Transverse colon (tissue), 4 donors: ENCODE results near the gene CDKAL1. TPM values are rescaled to one million over a fixed set of nuclear protein-coding genes. Genes with fewer than 3 reads are reported as not detected.

Experiments
- DNase-seq: peaks from one replicate; pipeline ENCODE4 v3.0.0-alpha.2; 2019
- H3K27ac ChIP-seq, 4 donors: fragments of 200-600 bp; sonication (generic); 2 replicates each; pipeline ENCODE4 v1.5.1; 2016 to 2018; ENCODE audit warnings: inconsistent platforms in 4 of 4
- H3K27me3 ChIP-seq: fragments of 200-600 bp; sonication (generic); 2 replicates; pipeline ENCODE4 v1.5.1; 2017; ENCODE audit warnings: inconsistent platforms
- H3K36me3 ChIP-seq, 4 donors: fragments of 200-600 bp; sonication (generic); 2 replicates each; pipeline ENCODE4 v1.5.1; 2017 to 2019; ENCODE audit warnings: inconsistent platforms in 4 of 4
- H3K4me1 ChIP-seq, 4 donors: fragments of 200-600 bp; sonication (generic); 2 replicates each; pipeline ENCODE4 v1.5.1; 2017 to 2020; ENCODE audit warnings: inconsistent platforms in 4 of 4
- H3K4me3 ChIP-seq, 4 donors: fragments of 200-600 bp; sonication (generic); 1 replicate in 1 of 4; 2 replicates in 3 of 4; pipeline versions ENCODE4 v1.5.1 to v1.6.1; 2017 to 2019; ENCODE audit warnings: inconsistent platforms in 4 of 4
- H3K9me3 ChIP-seq, 2 donors: fragments of 200-600 bp; sonication (generic); 2 replicates each; pipeline ENCODE4 v1.5.1; 2017 to 2019; ENCODE audit warnings: inconsistent platforms in 2 of 2
- CTCF ChIP-seq, 5 experiments: fragments of 200-600 bp in 3 of 5; fragments of 450-650 bp in 2 of 5; sonication (generic) in 3 of 5; IDR thresholded peaks; 1 replicate in 2 of 5; 2 replicates in 3 of 5; pipeline ENCODE4 v1.5.1; 2016 to 2017; ENCODE audit warnings: antibody characterized with exemption in 5 of 5, inconsistent platforms in 3 of 5, mild to moderate bottlenecking in 2 of 5, moderate library complexity in 1 of 5
- EP300 ChIP-seq: sonication (generic); formaldehyde crosslinking; IDR thresholded peaks from one replicate; pipeline ENCODE4 v1.6.1; 2017; ENCODE audit warnings: antibody characterized with exemption, low read depth
- POLR2A ChIP-seq: fragments of 450-650 bp; IDR thresholded peaks from one replicate; pipeline ENCODE4 v1.6.1; 2016; ENCODE audit warnings: antibody characterized with exemption, mild to moderate bottlenecking, moderate library complexity
- POLR2AphosphoS5 ChIP-seq, 3 donors: sonication (generic); formaldehyde crosslinking; IDR thresholded peaks; one replicate each; pipeline ENCODE4 v1.6.1; 2016; ENCODE audit warnings: antibody characterized with exemption in 3 of 3
- WGBS, 2 donors: methylation state at CpG; one replicate each; pipeline ENCODE4 v1.1.5; 2018; ENCODE audit warnings: low coverage in 1 of 2; 5-methylcytosine and 5-hydroxymethylcytosine counted together
- in situ Hi-C, 4 donors: fragments of 200-750 bp; cut with MboI; loops; one replicate each; pipeline versions ENCODE4 v1.15.0 to v1.15.1; 2017; ENCODE audit warnings: low sequenced_read_pairs in 3 of 4, low pct_ligation_motif_present in 1 of 4, low pct_unique_long_range_greater_than_20kb in 1 of 4
- intact Hi-C: fragments of 100-400 bp; cut with DNase I; formaldehyde crosslinking; loops from one replicate; pipeline ENCODE4 v1.15.1; 2023; ENCODE audit warnings: low total_unique reads
- total RNA-seq, 4 donors: library from RNA; depleted of rRNA; stranded (reverse); fragments of >200 nt; gene quantifications; one replicate each; pipeline ENCODE4 v1.1.0, GENCODE V29; 2016

Gene CDKAL1
- total RNA-seq, 4 donors from 2014 or later = 4.8 to 21.7 (median 12.5) TPM

- no peak overlapping the region for H3K4me3 ChIP-seq
- DNase-seq = no peak
- intact Hi-C loops = no loop called here
- H3K9me3 ChIP-seq = no peaks in the 10 kb centered on the region
- no peaks in the 10 kb centered on the region for H3K27me3 ChIP-seq
- WGBS, 2 donors = 97 to 100% methylated on average over 4 to 5 of the region's 5 CpGs
- in situ Hi-C loops = no loop called here
- no peaks in the 10 kb centered on the region for H3K36me3 ChIP-seq
- H3K4me1 ChIP-seq = peaks cover 0 to 4% (median 0%) of the 10 kb centered on the region in 4 donors
- TF ChIP-seq POLR2A (no peak), CTCF (IDR thresholded peaks at IDR 0.05) (no peak), EP300 (no peak), POLR2AphosphoS5 (IDR thresholded peaks at IDR 0.05) (no peak)
- no peak overlapping the region for H3K27ac ChIP-seq
These were observed 425.8 kb downstream of the CDKAL1 start for GRCh38 chr6:20960067-20960466.

GRCh38 chr6:20965276-20965675 is 431.0 kb downstream of the CDKAL1 start:
- Histone ChIP-seq H3K36me3 (no peaks in the 10 kb centered on the region), H3K4me3 (no peak overlapping the region), H3K27me3 (no peaks in the 10 kb centered on the region), H3K27ac (no peak overlapping the region), H3K4me1 (no peaks in the 10 kb centered on the region), H3K9me3 (peaks cover 0 to 4% of the 10 kb centered on the region in 2 donors)
- in situ Hi-C loops (no loop called here), intact Hi-C loops (no loop called here)
- DNase-seq = no peak
- 63 to 79% methylated on average over 1 to 2 of the region's 2 CpGs for WGBS, 2 donors
- no peak for TF ChIP-seq CTCF (IDR thresholded peaks at IDR 0.05)
- TF ChIP-seq POLR2A = no peak
- TF ChIP-seq EP300 = no peak
- no peak for TF ChIP-seq POLR2AphosphoS5 (IDR thresholded peaks at IDR 0.05)

- Histone ChIP-seq H3K4me3 (no peak overlapping the region), H3K27me3 (no peaks in the 10 kb centered on the region), H3K36me3 (no peaks in the 10 kb centered on the region), H3K4me1 (no peaks in the 10 kb centered on the region), H3K27ac (no peak overlapping the region), H3K9me3 (peaks cover 0 to 4% of the 10 kb centered on the region in 2 donors)
- WGBS, 2 donors = 92 to 93% methylated on average over 5 of the region's 5 CpGs
- in situ Hi-C loops = no loop called here
- no peak for TF ChIP-seq POLR2AphosphoS5 (IDR thresholded peaks at IDR 0.05)
- no peak for TF ChIP-seq EP300
- no peak for TF ChIP-seq CTCF (IDR thresholded peaks at IDR 0.05)
- TF ChIP-seq POLR2A = no peak
- intact Hi-C loops = no loop called here
- no peak for DNase-seq
These were observed 431.7 kb downstream of the CDKAL1 start for GRCh38 chr6:20965915-20966314.

GRCh38 chr6:20969551-20969950 is 435.3 kb downstream of the CDKAL1 start:
- in situ Hi-C loops (no loop called here), intact Hi-C loops (no loop called here)
- peaks cover 0 to 4% of the 10 kb centered on the region in 2 donors for H3K9me3 ChIP-seq
- no peaks in the 10 kb centered on the region for H3K4me1 ChIP-seq
- 92 to 100% methylated on average over 1 of the region's 1 CpG for WGBS, 2 donors
- H3K36me3 ChIP-seq = no peaks in the 10 kb centered on the region
- DNase-seq = no peak
- no peak overlapping the region for H3K4me3 ChIP-seq
- TF ChIP-seq POLR2A = no peak
- TF ChIP-seq CTCF (IDR thresholded peaks at IDR 0.05) = no peak
- no peak for TF ChIP-seq POLR2AphosphoS5 (IDR thresholded peaks at IDR 0.05)
- no peak for TF ChIP-seq EP300
- H3K27ac ChIP-seq = no peak overlapping the region
- no peaks in the 10 kb centered on the region for H3K27me3 ChIP-seq
